ENCODE results near the gene ARHGEF11.

Gene ARHGEF11

DNA sequence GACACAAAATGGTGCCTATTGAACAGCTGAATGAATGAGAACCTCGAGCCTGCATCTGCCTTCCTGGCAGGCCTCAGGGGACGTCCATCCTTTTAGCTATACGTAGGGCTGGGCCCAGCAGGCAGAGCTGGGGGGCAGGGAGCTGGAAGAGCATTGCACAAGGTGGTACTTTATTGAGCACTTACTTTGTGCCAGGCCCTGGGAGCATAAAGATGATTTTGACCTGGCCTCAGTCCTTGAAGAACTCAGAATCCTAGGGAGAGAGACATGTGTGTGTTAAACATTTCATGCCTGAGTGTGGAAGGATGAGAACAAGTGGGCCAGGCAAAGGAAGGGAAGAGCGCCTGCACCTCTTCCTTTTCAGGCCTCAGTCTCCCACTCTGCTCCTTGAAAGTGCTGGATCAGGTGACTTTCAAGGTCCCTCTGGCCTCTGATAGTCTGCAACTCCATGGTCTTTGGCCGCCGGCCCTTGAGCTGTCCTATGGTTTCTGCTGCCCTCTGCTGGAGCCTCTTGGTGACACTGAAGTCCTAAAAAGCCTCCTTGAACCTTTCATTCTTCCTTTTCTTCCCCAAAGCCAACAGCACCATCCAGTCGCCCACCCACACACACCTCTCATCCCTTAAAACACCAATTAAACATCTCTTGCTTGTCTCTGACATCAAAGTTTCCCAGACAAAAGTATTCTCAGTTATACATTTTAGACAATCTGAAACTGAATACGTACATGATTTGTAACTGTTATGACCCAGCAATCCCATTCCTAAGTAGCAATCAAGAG lies 155.6 kb downstream of the ARHGEF11 start:
- TF ChIP-seq ZFX (IDR thresholded peaks at IDR 0.05; ENCODE audit: borderline replicate concordance) (no peak), CTCF (IDR thresholded peaks at IDR 0.05) (peak; percentile 98)
- H3K27ac ChIP-seq, result no peak overlapping the region

DNA sequence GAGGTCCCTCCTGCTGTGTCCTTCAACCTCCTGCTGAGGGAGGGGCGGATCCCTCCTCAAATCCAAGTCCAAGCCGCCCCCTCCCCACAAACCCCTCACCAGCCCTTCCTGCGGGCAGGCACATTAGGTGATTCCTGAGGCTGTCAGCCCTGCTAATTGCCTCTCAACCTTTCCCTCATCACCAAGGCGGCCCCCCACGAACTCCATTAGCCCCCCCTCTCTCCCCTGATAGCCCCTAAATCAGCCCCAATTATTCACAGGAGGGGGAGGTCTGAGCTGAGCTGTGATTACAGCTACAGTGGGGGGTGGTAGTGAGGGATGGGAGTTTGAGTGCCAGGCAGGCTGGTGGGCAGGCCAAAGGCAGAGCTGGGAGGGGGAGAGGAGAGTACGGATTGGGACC lies 157.8 kb downstream of the ARHGEF11 start:
- no peak overlapping the region for H3K27ac ChIP-seq
- TF ChIP-seq ZFX (IDR thresholded peaks at IDR 0.05; ENCODE audit: borderline replicate concordance) (no peak), CTCF (IDR thresholded peaks at IDR 0.05) (no peak)

DNA sequence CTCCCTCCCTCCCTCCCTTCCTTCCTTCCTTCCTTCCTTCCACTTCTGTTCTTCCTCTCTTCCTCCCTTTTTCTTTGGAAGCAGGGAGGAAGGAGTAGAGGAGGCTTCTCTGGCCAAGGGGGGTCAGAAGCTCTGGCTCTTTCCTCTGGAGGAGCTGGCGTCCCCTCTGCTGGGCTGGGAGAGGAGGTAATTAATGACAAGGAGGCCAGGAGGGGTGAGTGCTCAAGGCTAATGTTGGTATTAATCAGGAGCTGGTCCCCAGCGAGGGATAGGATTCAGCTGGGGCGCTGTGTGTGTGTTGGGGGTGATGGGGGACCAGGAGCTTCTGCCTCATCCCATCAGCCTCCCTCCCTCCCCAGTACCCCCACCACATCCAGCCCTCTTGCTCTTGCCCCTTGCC lies 158.2 kb downstream of the ARHGEF11 start:
- H3K27ac ChIP-seq, result no peak overlapping the region
- TF ChIP-seq CTCF (IDR thresholded peaks at IDR 0.05), result no peak
- TF ChIP-seq ZFX (IDR thresholded peaks at IDR 0.05; ENCODE audit: borderline replicate concordance), result no peak

GRCh38 chr1:156886583-156887281 lies 158.8 kb downstream of the ARHGEF11 start:
- no peak overlapping the region for H3K27ac ChIP-seq
- no peak for TF ChIP-seq ZFX (IDR thresholded peaks at IDR 0.05; ENCODE audit: borderline replicate concordance)
- no peak for TF ChIP-seq CTCF (IDR thresholded peaks at IDR 0.05)

- no peak overlapping the region for H3K27ac ChIP-seq
- no peak for TF ChIP-seq ZFX (IDR thresholded peaks at IDR 0.05; ENCODE audit: borderline replicate concordance)
- no peak for TF ChIP-seq CTCF (IDR thresholded peaks at IDR 0.05)
These were observed 159.6 kb downstream of the ARHGEF11 start for GRCh38 chr1:156885880-156886355.

DNA sequence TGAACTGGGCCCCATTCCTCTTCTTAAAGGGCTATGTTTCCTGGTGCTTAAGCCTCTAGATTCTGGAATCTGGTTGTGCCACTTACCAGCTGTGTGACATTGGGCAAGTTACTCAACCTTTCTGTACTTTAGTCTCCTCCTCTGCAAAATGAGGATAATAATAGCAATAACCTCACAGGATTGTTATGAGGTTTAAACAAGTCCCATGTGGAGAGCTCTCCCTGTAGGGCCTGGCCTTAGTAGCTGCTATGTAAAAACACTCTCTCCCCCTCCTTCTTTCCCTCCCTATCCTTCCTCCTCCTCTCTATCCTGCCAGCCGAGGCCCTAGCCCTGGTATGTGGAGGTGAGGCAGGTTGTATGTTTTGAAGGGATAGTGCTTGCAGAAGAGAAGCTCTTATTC lies 160.2 kb downstream of the ARHGEF11 start:
- H3K27ac ChIP-seq, result no peak overlapping the region
- no peak for TF ChIP-seq CTCF (IDR thresholded peaks at IDR 0.05)
- TF ChIP-seq ZFX (IDR thresholded peaks at IDR 0.05; ENCODE audit: borderline replicate concordance), result no peak

Data from 22Rv1 (cell line).